ENCODE results near the gene CPA4. TPM values are rescaled to one million over a fixed set of nuclear protein-coding genes. Genes with fewer than 3 reads are reported as not detected.

Gene CPA4
- total RNA-seq (2022; extraction: Qiagen RNA extraction; ENCODE audit: low read depth), result 3.2 to 5.4 TPM (median 4.7 TPM) in 5 replicates

GRCh38 chr7:130292682-130293257, at the start of gene CPA4:
CPA4 (plus strand) TSS chr7:130293161; CDS start chr7:130293181, 20 bp downstream.

GRCh38 chr7:130266258-130266960, 26.6 kb upstream of the CPA4 start, which contains the start of gene CPA2:
CPA2 (plus strand) TSS chr7:130266863; CDS start chr7:130266882, 19 bp downstream.

GRCh38 chr7:130344271-130344866, 51.4 kb downstream of the CPA4 start, which contains the start of gene CPA5:
CPA5 (plus strand) TSS chr7:130344816; CDS start chr7:130346486, 1,670 bp downstream.

Other genes with a start within 250 kb of the CPA4 start
- 24.3 to 26.9 TPM (median 26.1 TPM) in 5 replicates for gene ZC3HC1, start 241.8 kb upstream of the CPA4 start, total RNA-seq (2022; extraction: Qiagen RNA extraction; ENCODE audit: low read depth)
- gene KLHDC10, start 222.6 kb upstream of the CPA4 start, total RNA-seq (2022; extraction: Qiagen RNA extraction; ENCODE audit: low read depth), result 9.4 to 15.9 TPM (median 13.7 TPM) in 5 replicates
- 13.4 to 17.6 TPM (median 13.7 TPM) in 5 replicates for gene TMEM209, start 87.8 kb upstream of the CPA4 start, total RNA-seq (2022; extraction: Qiagen RNA extraction; ENCODE audit: low read depth)
- gene SSMEM1, start 85.3 kb upstream of the CPA4 start, total RNA-seq (2022; extraction: Qiagen RNA extraction; ENCODE audit: low read depth), result not detected in 5 replicates
- gene CPA2, start 26.3 kb upstream of the CPA4 start, total RNA-seq (2022; extraction: Qiagen RNA extraction; ENCODE audit: low read depth), result 0.10 TPM in 1 of 5 replicates, not detected in the others
- not detected in 5 replicates for gene CPA5, start 51.7 kb downstream of the CPA4 start, total RNA-seq (2022; extraction: Qiagen RNA extraction; ENCODE audit: low read depth)
- not detected in 5 replicates for gene CPA1, start 87.3 kb downstream of the CPA4 start, total RNA-seq (2022; extraction: Qiagen RNA extraction; ENCODE audit: low read depth)
- gene CEP41, start 147.9 kb downstream of the CPA4 start, total RNA-seq (2022; extraction: Qiagen RNA extraction; ENCODE audit: low read depth), result 11.9 to 14.3 TPM (median 13.9 TPM) in 5 replicates
- 33.2 to 42.9 TPM (median 40.0 TPM) in 5 replicates for gene MEST, start 198.9 kb downstream of the CPA4 start, total RNA-seq (2022; extraction: Qiagen RNA extraction; ENCODE audit: low read depth)

Measured in A549 treated with GW870086 at 1 μM for 4 hours (cell line).